Activated CD4-positive, alpha-beta memory T cell treated with anti-CD3 and anti-CD28 coated beads for 36 hours (primary cell): Measurements from ENCODE around the gene BET1. TPM values are rescaled to one million over a fixed set of nuclear protein-coding genes. Genes with fewer than 3 reads are reported as not detected.
A peak's percentile ranks its signal among the peaks of the same experiment; 100 is the strongest.

Source experiments
- CTCF ChIA-PET: fragments of 350-600 bp; sonication (Branson Sonifier 250); formaldehyde crosslinking; loops from one replicate; lab custom pipeline; 2021; ENCODE audit warnings: antibody characterized with exemption, inconsistent platforms; lab: Charles Lee
- POLR2A ChIA-PET: fragments of 350-600 bp; sonication (Branson Sonifier 250); formaldehyde crosslinking; loops from one replicate; lab custom pipeline; 2021; ENCODE audit warnings: antibody characterized with exemption; lab: Charles Lee
- DNase-seq: peaks from one replicate; pipeline ENCODE4 v3.0.0-alpha.2; 2020
- H3K27ac Mint-ChIP-seq: one replicate; pipeline ENCODE4 v1.8.0; 2021; ENCODE audit warnings: mixed read lengths
- H3K27me3 Mint-ChIP-seq: one replicate; pipeline ENCODE4 v1.8.0; 2021; ENCODE audit warnings: mixed read lengths
- H3K36me3 Mint-ChIP-seq: one replicate; pipeline ENCODE4 v1.8.0; 2021; ENCODE audit warnings: mixed read lengths
- H3K4me1 Mint-ChIP-seq: one replicate; pipeline ENCODE4 v1.8.0; 2021; ENCODE audit warnings: low read depth, mixed read lengths
- H3K4me3 Mint-ChIP-seq: one replicate; pipeline ENCODE4 v1.8.0; 2021; ENCODE audit warnings: mild to moderate bottlenecking, mixed read lengths
- H3K9me3 Mint-ChIP-seq: one replicate; pipeline ENCODE4 v1.8.0; 2021; ENCODE audit warnings: mixed read lengths
- intact Hi-C: fragments of 100-400 bp; cut with micrococcal nuclease; formaldehyde crosslinking; loops from one replicate; pipeline ENCODE4 v1.15.1; 2023
- total RNA-seq, 2 experiments: library from RNA; stranded (reverse); gene quantifications; one replicate each; pipeline ENCODE4 v1.2.3, GENCODE V29; 2021

Gene BET1
- total RNA-seq: 10 to 100 TPM; 19.3 to 20.5 TPM

- Mint-ChIP-seq H3K9me3 (no peaks in the 10 kb centered on the region), H3K4me1 (peaks cover 37% of the 10 kb centered on the region), H3K36me3 (peaks cover 5% of the 10 kb centered on the region), H3K27me3 (peaks cover 8% of the 10 kb centered on the region), H3K27ac (peak within 1 kb of the TSS; percentile 92), H3K4me3 (peak within 1 kb of the TSS; percentile 95)
- CTCF ChIA-PET: no interaction called here
- intact Hi-C loops: loop anchor here (1.0 to 5.0 kb wide), 7 partner anchors 18 to 1167 kb away; partner anchors contain the start of genes CDK6, SAMD9 and VPS50
- peak; percentile 94 for DNase-seq
- POLR2A ChIA-PET: no interaction called here
Observed at GRCh38 chr7:94004024-94004951, at the start of gene BET1. Gene BET1, minus strand, starts transcription at chr7:94004355. Its CDS starts 139 bp downstream, at chr7:94004216.

GRCh38 chr7:94053532-94053931 is 49.4 kb upstream of the BET1 start:
- intact Hi-C loops: no loop called here
- no peaks in the 10 kb centered on the region for H3K36me3 Mint-ChIP-seq
- peaks cover 3% of the 10 kb centered on the region for H3K4me1 Mint-ChIP-seq
- H3K27ac Mint-ChIP-seq: no peak overlapping the region
- no peak for DNase-seq
- H3K9me3 Mint-ChIP-seq: no peaks in the 10 kb centered on the region
- no peak overlapping the region for H3K4me3 Mint-ChIP-seq
- ChIA-PET CTCF (no interaction called here), POLR2A (no interaction called here)
- peaks cover 22% of the 10 kb centered on the region for H3K27me3 Mint-ChIP-seq

GRCh38 chr7:94052398-94053180 is 48.4 kb upstream of the BET1 start:
- Mint-ChIP-seq H3K4me1 (peaks cover 3% of the 10 kb centered on the region), H3K4me3 (no peak overlapping the region), H3K27me3 (peaks cover 20% of the 10 kb centered on the region), H3K9me3 (no peaks in the 10 kb centered on the region), H3K27ac (no peak overlapping the region), H3K36me3 (no peaks in the 10 kb centered on the region)
- ChIA-PET POLR2A (no interaction called here), CTCF (no interaction called here)
- intact Hi-C loops: no loop called here
- DNase-seq: no peak

GRCh38 chr7:94050046-94050445 is 45.9 kb upstream of the BET1 start:
- POLR2A ChIA-PET: no interaction called here
- Mint-ChIP-seq H3K27ac (no peak overlapping the region), H3K9me3 (no peaks in the 10 kb centered on the region), H3K27me3 (peaks cover 32% of the 10 kb centered on the region), H3K4me1 (peaks cover 3% of the 10 kb centered on the region), H3K4me3 (no peak overlapping the region), H3K36me3 (no peaks in the 10 kb centered on the region)
- intact Hi-C loops: no loop called here
- CTCF ChIA-PET: no interaction called here
- no peak for DNase-seq

- no peaks in the 10 kb centered on the region for H3K9me3 Mint-ChIP-seq
- peaks cover 3% of the 10 kb centered on the region for H3K4me1 Mint-ChIP-seq
- DNase-seq: no peak
- no peak overlapping the region for H3K27ac Mint-ChIP-seq
- ChIA-PET POLR2A (no interaction called here), CTCF (no interaction called here)
- intact Hi-C loops: no loop called here
- no peak overlapping the region for H3K4me3 Mint-ChIP-seq
- H3K36me3 Mint-ChIP-seq: no peaks in the 10 kb centered on the region
- H3K27me3 Mint-ChIP-seq: peaks cover 32% of the 10 kb centered on the region
Observed at GRCh38 chr7:94049615-94050014, 45.5 kb upstream of the BET1 start.

- POLR2A ChIA-PET: no interaction called here
- CTCF ChIA-PET: no interaction called here
- no peaks in the 10 kb centered on the region for H3K36me3 Mint-ChIP-seq
- no peaks in the 10 kb centered on the region for H3K9me3 Mint-ChIP-seq
- peaks cover 3% of the 10 kb centered on the region for H3K4me1 Mint-ChIP-seq
- no peak overlapping the region for H3K27ac Mint-ChIP-seq
- no peak overlapping the region for H3K4me3 Mint-ChIP-seq
- H3K27me3 Mint-ChIP-seq: peaks cover 28% of the 10 kb centered on the region
- intact Hi-C loops: no loop called here
- no peak for DNase-seq
Observed at GRCh38 chr7:94048755-94049154, 44.6 kb upstream of the BET1 start.

- DNase-seq: no peak
- CTCF ChIA-PET: no interaction called here
- H3K9me3 Mint-ChIP-seq: no peaks in the 10 kb centered on the region
- H3K4me1 Mint-ChIP-seq: peaks cover 3% of the 10 kb centered on the region
- H3K36me3 Mint-ChIP-seq: no peaks in the 10 kb centered on the region
- H3K27me3 Mint-ChIP-seq: peaks cover 28% of the 10 kb centered on the region
- no peak overlapping the region for H3K4me3 Mint-ChIP-seq
- intact Hi-C loops: no loop called here
- H3K27ac Mint-ChIP-seq: no peak overlapping the region
- POLR2A ChIA-PET: no interaction called here
Observed at GRCh38 chr7:94047956-94048355, 43.8 kb upstream of the BET1 start.

- ChIA-PET CTCF (no interaction called here), POLR2A (no interaction called here)
- H3K9me3 Mint-ChIP-seq: no peaks in the 10 kb centered on the region
- intact Hi-C loops: no loop called here
- H3K27me3 Mint-ChIP-seq: peaks cover 29% of the 10 kb centered on the region
- no peak overlapping the region for H3K27ac Mint-ChIP-seq
- no peak for DNase-seq
- peaks cover 3% of the 10 kb centered on the region for H3K4me1 Mint-ChIP-seq
- no peaks in the 10 kb centered on the region for H3K36me3 Mint-ChIP-seq
- H3K4me3 Mint-ChIP-seq: no peak overlapping the region
Observed at GRCh38 chr7:94045581-94045980, 41.4 kb upstream of the BET1 start.

GRCh38 chr7:94044806-94045205 is 40.7 kb upstream of the BET1 start:
- POLR2A ChIA-PET: no interaction called here
- Mint-ChIP-seq H3K27ac (no peak overlapping the region), H3K36me3 (no peaks in the 10 kb centered on the region), H3K27me3 (peaks cover 26% of the 10 kb centered on the region), H3K4me1 (peaks cover 3% of the 10 kb centered on the region), H3K9me3 (no peaks in the 10 kb centered on the region), H3K4me3 (no peak overlapping the region)
- DNase-seq: no peak
- intact Hi-C loops: no loop called here
- CTCF ChIA-PET: no interaction called here

GRCh38 chr7:94043299-94043698 is 39.1 kb upstream of the BET1 start:
- Mint-ChIP-seq H3K27me3 (peaks cover 19% of the 10 kb centered on the region), H3K9me3 (no peaks in the 10 kb centered on the region), H3K27ac (no peak overlapping the region), H3K36me3 (no peaks in the 10 kb centered on the region), H3K4me1 (no peaks in the 10 kb centered on the region), H3K4me3 (no peak overlapping the region)
- intact Hi-C loops: no loop called here
- DNase-seq: no peak
- POLR2A ChIA-PET: no interaction called here
- CTCF ChIA-PET: no interaction called here

GRCh38 chr7:94042381-94042780 is 38.2 kb upstream of the BET1 start:
- Mint-ChIP-seq H3K27me3 (peaks cover 20% of the 10 kb centered on the region), H3K4me3 (no peak overlapping the region), H3K36me3 (no peaks in the 10 kb centered on the region), H3K9me3 (no peaks in the 10 kb centered on the region), H3K4me1 (no peaks in the 10 kb centered on the region), H3K27ac (no peak overlapping the region)
- ChIA-PET POLR2A (no interaction called here), CTCF (no interaction called here)
- intact Hi-C loops: no loop called here
- no peak for DNase-seq

GRCh38 chr7:94041529-94041928 is 37.4 kb upstream of the BET1 start:
- intact Hi-C loops: no loop called here
- no peaks in the 10 kb centered on the region for H3K4me1 Mint-ChIP-seq
- ChIA-PET POLR2A (no interaction called here), CTCF (no interaction called here)
- no peaks in the 10 kb centered on the region for H3K9me3 Mint-ChIP-seq
- H3K36me3 Mint-ChIP-seq: no peaks in the 10 kb centered on the region
- no peak overlapping the region for H3K27ac Mint-ChIP-seq
- H3K27me3 Mint-ChIP-seq: peaks cover 17% of the 10 kb centered on the region
- no peak for DNase-seq
- no peak overlapping the region for H3K4me3 Mint-ChIP-seq
